ENCODE data around the gene IL1RAPL2. TPM values are rescaled to one million over a fixed set of nuclear protein-coding genes. Genes with fewer than 3 reads are reported as not detected.

The IL1RAPL2 gene
- total RNA-seq, 4 donors from 2014 or later = 0.50 to 1.3 (median 0.67) TPM

DNA sequence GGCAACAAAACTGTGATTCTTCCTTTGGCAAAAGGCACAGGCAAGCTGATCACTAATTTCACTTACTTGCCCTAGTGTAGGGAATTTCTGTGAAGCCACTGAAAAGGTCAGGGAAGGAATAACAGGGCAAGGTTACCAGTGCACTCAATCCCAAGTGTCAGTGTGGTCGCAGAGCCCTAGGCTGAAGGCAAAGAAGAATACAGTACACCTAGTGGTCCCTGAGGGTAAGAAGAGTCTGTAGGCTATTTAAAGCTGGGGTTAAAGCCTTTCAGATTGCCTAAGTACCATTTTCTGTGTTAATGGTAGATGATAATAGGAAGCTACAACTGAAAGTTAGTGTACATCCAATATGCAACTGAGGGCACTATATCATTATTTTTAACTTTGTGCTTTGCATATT, 1082.7 kb downstream of the IL1RAPL2 start:
- H3K9me3 ChIP-seq = no peaks in the 10 kb centered on the region
- no peaks in the 10 kb centered on the region for H3K4me1 ChIP-seq
- no peaks in the 10 kb centered on the region for H3K36me3 ChIP-seq
- DNase-seq (ENCODE audit: extremely low spot score) = no peak
- WGBS = 82% methylated on average over 1 of the region's 1 CpG
- intact Hi-C loops (cut with DNase I) = no loop called here
- H3K27ac ChIP-seq (replicated peaks in 1 of 4) = no peak overlapping the region
- TF ChIP-seq POLR2A (IDR thresholded peaks at IDR 0.05; ENCODE audit: low read depth) = no peak
- no peak for TF ChIP-seq EP300 (IDR thresholded peaks at IDR 0.05)
- TF ChIP-seq POLR2AphosphoS5 (IDR thresholded peaks at IDR 0.05) = no peak
- TF ChIP-seq, protein P1, sequence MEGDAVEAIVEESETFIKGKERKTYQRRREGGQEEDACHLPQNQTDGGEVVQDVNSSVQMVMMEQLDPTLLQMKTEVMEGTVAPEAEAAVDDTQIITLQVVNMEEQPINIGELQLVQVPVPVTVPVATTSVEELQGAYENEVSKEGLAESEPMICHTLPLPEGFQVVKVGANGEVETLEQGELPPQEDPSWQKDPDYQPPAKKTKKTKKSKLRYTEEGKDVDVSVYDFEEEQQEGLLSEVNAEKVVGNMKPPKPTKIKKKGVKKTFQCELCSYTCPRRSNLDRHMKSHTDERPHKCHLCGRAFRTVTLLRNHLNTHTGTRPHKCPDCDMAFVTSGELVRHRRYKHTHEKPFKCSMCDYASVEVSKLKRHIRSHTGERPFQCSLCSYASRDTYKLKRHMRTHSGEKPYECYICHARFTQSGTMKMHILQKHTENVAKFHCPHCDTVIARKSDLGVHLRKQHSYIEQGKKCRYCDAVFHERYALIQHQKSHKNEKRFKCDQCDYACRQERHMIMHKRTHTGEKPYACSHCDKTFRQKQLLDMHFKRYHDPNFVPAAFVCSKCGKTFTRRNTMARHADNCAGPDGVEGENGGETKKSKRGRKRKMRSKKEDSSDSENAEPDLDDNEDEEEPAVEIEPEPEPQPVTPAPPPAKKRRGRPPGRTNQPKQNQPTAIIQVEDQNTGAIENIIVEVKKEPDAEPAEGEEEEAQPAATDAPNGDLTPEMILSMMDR (IDR thresholded peaks at IDR 0.05) = no peak
- H3K4me3 ChIP-seq = no peak overlapping the region
- H3K27me3 ChIP-seq = no peaks in the 10 kb centered on the region

DNA sequence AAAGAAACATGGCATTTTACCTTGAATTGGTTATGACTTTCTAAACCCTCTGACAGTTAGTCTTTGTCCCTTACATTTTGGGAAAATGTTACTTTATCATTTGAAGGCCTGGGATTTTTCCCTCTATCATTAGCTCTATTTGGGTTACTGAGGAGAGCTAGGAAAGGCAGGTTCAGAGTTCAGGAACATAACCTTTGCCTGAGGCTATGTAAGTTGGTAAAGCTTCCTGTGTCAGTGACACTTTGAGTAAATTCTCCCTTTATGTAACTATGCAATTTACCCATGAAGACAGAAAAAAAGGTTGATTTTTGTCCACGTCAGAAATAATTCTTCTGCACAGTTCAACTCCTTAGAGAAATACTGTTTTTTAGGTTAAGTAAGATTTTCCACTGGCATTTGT, 1084.6 kb downstream of the IL1RAPL2 start:
- intact Hi-C loops (cut with DNase I) = no loop called here
- Histone ChIP-seq H3K36me3 (no peaks in the 10 kb centered on the region), H3K4me1 (no peaks in the 10 kb centered on the region), H3K27me3 (no peaks in the 10 kb centered on the region), H3K9me3 (no peaks in the 10 kb centered on the region), H3K4me3 (no peak overlapping the region), H3K27ac (replicated peaks in 1 of 4) (no peak overlapping the region)
- DNase-seq (ENCODE audit: extremely low spot score) = no peak
- TF ChIP-seq POLR2A (IDR thresholded peaks at IDR 0.05; ENCODE audit: low read depth) (no peak), POLR2AphosphoS5 (IDR thresholded peaks at IDR 0.05) (no peak), EP300 (IDR thresholded peaks at IDR 0.05) (no peak)
- TF ChIP-seq, protein P1 (IDR thresholded peaks at IDR 0.05) = no peak
- 42% methylated on average over 1 of the region's 1 CpG for WGBS

DNA sequence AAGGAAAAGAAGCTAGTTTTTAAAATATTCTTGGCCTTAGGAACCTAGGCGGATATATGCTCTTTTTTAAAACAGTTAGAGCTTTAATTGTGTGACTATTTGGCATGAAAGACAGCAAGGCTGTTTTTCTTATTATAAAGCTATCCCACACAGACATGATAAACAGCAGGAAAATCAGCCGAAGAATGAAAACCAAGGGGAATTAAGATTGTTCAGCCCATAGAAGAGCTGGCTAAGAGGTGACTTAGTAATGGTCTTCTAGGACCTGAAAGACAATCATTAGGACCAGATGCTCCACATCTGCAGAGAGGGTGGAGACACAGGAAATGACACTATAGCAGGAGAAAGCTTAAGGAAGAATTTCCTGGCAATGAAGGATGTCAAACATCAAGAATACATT, 1085.0 kb downstream of the IL1RAPL2 start:
- H3K27ac ChIP-seq (replicated peaks in 1 of 4) = no peak overlapping the region
- H3K4me3 ChIP-seq = no peak overlapping the region
- H3K4me1 ChIP-seq = no peaks in the 10 kb centered on the region
- no peaks in the 10 kb centered on the region for H3K9me3 ChIP-seq
- H3K36me3 ChIP-seq = no peaks in the 10 kb centered on the region
- WGBS = 83% methylated on average over 2 of the region's 2 CpGs
- intact Hi-C loops (cut with DNase I) = no loop called here
- DNase-seq (ENCODE audit: extremely low spot score) = no peak
- no peak for TF ChIP-seq POLR2AphosphoS5 (IDR thresholded peaks at IDR 0.05)
- H3K27me3 ChIP-seq = no peaks in the 10 kb centered on the region

DNA sequence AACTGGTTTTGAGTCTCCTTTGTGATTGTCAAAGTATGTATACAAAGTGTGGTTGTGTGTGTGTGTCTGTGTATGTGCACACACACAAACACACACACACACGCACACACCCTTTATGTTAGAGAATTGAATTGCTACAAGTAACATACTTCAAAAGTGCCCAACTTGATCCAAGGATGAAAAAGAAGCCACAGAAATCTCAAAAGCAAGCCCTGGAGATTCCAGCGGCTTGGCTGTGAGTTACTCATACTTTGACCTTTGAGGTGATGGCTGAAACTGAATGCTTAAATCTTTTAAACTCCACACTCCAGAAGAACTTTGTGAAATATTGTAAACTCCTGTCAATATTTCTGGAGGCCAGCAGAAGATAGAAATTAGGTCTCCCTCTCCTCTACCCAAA, 1087.9 kb downstream of the IL1RAPL2 start:
- TF ChIP-seq POLR2A (IDR thresholded peaks at IDR 0.05; ENCODE audit: low read depth) = no peak
- TF ChIP-seq EP300 (IDR thresholded peaks at IDR 0.05) = no peak
- no peak overlapping the region for H3K4me3 ChIP-seq
- H3K4me1 ChIP-seq = no peaks in the 10 kb centered on the region
- DNase-seq (ENCODE audit: extremely low spot score) = no peak
- H3K9me3 ChIP-seq = no peaks in the 10 kb centered on the region
- no peaks in the 10 kb centered on the region for H3K36me3 ChIP-seq
- no peaks in the 10 kb centered on the region for H3K27me3 ChIP-seq
- intact Hi-C loops (cut with DNase I) = no loop called here
- 84% methylated on average over 2 of the region's 2 CpGs for WGBS
- H3K27ac ChIP-seq (replicated peaks in 1 of 4) = no peak overlapping the region

DNA sequence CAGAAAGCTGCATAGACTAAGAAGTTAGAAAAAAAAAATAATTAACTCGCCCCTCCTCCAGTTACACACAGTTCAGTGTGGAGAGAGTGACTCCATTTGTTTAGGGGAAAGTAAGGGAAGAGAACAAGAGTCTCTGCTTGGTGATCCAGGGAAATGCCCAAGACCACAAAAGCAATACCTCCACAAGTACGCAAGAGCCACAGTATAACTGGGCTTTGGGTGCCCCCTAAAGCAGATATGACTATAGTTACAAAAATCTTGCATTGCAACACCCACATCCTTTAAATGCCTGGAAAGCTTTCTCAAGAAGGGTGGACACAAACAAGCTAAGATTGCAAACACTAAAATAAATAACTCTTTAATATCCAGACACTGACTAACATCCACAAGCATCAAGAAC, 1092.1 kb downstream of the IL1RAPL2 start:
- TF ChIP-seq EP300 (IDR thresholded peaks at IDR 0.05) (no peak), POLR2A (IDR thresholded peaks at IDR 0.05; ENCODE audit: low read depth) (no peak), POLR2AphosphoS5 (IDR thresholded peaks at IDR 0.05) (no peak)
- TF ChIP-seq, protein P1 (IDR thresholded peaks at IDR 0.05) = no peak
- intact Hi-C loops (cut with DNase I) = no loop called here
- Histone ChIP-seq H3K4me1 (no peaks in the 10 kb centered on the region), H3K4me3 (no peak overlapping the region), H3K27me3 (no peaks in the 10 kb centered on the region), H3K36me3 (no peaks in the 10 kb centered on the region), H3K27ac (replicated peaks in 1 of 4) (no peak overlapping the region), H3K9me3 (no peaks in the 10 kb centered on the region)
- 69% methylated on average over 2 of the region's 2 CpGs for WGBS
- no peak for DNase-seq (ENCODE audit: extremely low spot score)

DNA sequence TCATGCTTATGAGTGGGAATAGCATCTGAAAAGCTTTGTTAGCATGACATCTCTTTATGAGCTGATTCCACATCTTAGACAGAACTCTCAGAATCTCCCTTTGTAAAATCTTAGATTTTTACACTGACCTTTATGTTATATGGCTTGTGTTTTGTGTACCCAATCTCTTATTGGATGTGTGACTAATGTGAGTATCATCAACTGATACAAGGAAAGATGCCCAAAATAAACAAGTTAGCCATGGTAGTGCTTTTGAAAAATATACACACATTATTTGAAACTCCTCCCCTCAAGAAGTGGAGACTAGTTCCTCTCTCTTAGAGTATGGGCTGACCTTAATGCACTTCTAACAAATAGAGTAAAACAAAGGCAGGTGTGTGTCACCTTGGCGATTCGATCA, 1096.2 kb downstream of the IL1RAPL2 start:
- no peak overlapping the region for H3K4me3 ChIP-seq
- intact Hi-C loops (cut with DNase I) = no loop called here
- H3K4me1 ChIP-seq = no peaks in the 10 kb centered on the region
- DNase-seq (ENCODE audit: extremely low spot score) = no peak
- no peaks in the 10 kb centered on the region for H3K27me3 ChIP-seq
- no peaks in the 10 kb centered on the region for H3K36me3 ChIP-seq
- TF ChIP-seq POLR2A (IDR thresholded peaks at IDR 0.05; ENCODE audit: low read depth) (no peak), EP300 (IDR thresholded peaks at IDR 0.05) (no peak), POLR2AphosphoS5 (IDR thresholded peaks at IDR 0.05) (no peak)
- TF ChIP-seq, protein P1 (IDR thresholded peaks at IDR 0.05) = no peak
- no peak overlapping the region for H3K27ac ChIP-seq (replicated peaks in 1 of 4)
- no peaks in the 10 kb centered on the region for H3K9me3 ChIP-seq
- WGBS = 90% methylated on average over 2 of the region's 2 CpGs

All from esophagus muscularis mucosa (tissue), 4 donors.